ENCODE results near the gene DPH1.

The DPH1 gene

GRCh38 chr17:2027528-2028233, 2.3 kb upstream of the DPH1 start:
- DNase-seq: no peak

DNA sequence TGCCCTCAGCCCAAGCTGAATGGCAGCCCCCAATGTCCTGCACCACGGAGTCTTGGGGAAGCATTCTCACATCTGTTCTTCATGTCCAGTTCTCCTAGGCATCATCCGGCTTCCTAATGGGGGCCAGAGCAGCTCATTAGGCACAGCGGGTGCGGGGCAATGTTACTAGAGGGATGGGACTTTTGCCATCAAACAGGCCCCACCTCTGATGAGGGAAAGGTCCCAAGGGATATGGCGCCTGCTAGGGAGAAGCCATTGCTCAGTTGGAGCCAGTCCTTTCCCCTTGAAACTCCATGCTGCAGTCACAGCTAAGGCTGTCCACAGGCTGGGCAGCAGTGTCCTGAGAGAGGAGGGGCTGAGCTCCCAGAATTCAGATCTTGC, 1.7 kb upstream of the DPH1 start:
- DNase-seq: no peak

DNA sequence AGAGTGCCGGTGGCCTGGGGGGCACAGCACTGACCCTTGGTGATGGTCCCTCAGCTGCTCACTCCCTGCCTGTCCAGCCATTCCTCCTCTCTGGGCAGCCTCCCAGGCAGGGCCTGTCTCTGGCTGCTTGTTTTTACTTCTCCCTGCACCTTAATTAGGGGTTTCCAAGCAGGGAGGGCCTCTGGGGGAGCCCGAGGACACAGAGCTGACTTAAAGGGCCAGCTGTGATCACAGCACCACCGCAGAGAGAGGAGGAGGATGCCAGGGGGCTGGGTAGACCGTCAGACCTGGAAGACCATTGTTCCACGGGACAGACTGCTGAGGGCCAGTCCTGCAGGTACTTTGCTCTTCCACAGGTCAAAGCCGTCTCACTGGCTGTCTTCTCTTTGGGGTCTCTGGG, 1.2 kb upstream of the DPH1 start:
- DNase-seq: no peak

DNA sequence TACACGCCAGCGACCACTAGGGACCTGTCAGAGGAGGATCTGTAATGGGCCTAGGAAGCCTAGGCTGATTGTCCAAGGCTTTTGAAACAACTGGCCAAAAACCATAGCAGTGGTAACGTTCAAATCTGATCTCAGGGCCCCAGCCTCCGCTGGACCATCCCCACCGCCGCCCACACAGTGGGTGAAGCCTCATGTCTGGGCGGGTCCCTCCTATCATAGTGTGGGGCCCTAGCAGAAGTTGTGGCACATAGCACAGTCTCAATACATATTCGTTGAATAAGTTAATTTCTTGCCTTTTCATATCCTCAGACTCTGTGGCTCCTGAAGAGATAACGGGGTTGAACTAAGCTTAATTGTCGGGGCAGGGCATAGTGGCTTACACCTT, 818 bp downstream of the DPH1 start:
- no peak for DNase-seq

- no peak for DNase-seq
Observed at GRCh38 chr17:2033153-2033552, 3.2 kb downstream of the DPH1 start.

- no peak for DNase-seq
Observed at GRCh38 chr17:2034157-2034556, 4.2 kb downstream of the DPH1 start.

GRCh38 chr17:2034806-2035540, 5.0 kb downstream of the DPH1 start:
- DNase-seq: no peak

DNA sequence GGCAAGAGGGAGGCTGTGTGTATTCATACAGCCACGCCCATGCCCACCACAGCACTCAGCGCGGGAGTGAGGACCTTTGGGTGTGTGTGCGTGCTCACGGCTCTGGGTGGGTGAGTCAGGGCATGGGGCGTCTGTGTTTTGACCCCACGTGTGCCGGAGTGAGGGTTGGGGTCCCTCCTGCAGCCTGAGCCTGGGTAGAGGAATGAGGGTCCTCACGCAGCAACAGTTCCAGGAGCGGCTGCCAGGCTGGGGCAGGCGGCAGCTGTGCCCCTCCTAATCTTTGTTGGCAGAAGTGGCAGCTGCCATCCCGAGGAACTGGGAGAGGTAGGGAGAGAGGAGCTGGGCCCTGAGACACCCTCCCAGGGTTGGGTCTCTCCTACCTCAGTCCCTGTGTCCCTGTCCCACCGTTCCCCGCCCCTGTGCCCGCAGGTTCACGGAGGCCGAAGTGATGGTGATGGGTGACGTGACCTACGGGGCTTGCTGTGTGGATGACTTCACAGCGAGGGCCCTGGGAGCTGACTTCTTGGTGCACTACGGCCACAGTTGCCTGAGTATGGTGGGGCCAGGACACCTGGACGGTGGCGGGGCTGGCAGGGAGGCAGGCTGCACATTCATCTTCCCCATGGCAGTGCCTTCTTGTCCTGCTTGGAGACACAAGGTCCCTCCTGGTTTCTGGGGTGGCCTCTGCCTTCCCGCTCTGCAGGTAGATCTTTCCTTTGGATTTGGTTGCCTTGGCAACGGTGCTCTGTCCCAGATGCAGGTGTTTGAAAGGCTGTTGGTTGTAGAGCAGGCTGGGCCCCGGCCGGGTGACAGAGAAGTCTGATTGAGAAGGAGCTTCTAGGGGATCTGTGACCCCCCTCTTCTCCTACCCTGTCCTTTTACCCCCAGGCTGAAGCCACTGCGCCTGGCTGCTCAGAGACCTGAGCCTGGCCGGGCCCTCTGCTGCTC, 5.9 kb downstream of the DPH1 start:
- no peak for DNase-seq

DNA sequence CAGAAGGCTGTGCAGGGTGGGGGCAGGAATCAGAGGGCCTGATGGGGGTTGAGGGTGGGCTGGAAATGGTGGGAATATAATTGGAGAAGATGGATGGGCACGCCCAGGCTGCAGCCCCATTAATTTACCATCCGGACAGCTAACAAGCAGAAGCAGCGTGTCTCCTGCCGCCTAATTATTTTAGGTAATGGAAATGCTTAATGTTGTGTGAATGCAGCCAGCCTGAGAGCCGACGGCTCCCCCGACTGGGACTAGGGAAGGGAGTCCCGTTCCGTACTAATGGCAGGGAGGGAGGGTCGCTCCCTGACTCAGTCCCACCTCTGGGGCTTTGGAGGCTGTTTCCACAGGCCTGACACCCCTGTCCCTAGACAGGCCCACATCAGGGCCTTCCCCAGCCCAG, 7.2 kb downstream of the DPH1 start:
- no peak for DNase-seq

- DNase-seq: no peak
Observed at GRCh38 chr17:2040219-2040827, 10.4 kb downstream of the DPH1 start.

DNA sequence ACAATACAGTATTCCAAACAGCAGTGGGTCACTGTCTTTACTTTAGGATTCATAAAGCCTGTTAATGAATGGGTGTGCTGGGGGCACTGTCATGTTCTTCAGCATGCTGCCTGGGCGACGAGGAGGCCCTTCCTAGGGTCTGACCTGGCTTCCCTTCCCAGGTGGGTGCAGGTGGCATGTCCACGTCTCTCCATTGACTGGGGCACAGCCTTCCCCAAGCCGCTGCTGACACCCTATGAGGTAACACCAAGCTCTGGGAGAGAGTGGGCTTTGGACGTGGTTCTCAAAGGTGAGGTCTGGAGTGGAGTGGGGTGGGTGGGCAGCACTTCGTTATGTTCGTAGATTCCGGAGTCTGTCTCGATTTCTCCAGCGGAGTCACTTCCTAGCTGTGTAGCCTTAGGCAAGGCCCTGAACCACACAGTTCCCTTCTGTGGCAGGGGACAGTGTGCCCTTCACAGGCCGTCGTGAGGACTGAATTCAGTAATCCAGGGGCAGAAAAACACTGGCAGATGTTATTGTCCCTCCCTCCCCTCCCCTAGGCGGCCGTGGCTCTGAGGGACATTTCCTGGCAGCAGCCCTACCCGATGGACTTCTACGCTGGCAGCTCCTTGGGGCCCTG, 11.1 kb downstream of the DPH1 start:
- no peak for DNase-seq

GRCh38 chr17:2041561-2042389, 11.8 kb downstream of the DPH1 start, which contains the start of gene OVCA2:
Gene OVCA2 (plus strand): TSS chr17:2042022. CDS start chr17:2042048, 26 bp downstream.
- DNase-seq: peak; percentile 87

GRCh38 chr17:2042390-2042847, 12.5 kb downstream of the DPH1 start:
- DNase-seq: peak; percentile 4

DNA sequence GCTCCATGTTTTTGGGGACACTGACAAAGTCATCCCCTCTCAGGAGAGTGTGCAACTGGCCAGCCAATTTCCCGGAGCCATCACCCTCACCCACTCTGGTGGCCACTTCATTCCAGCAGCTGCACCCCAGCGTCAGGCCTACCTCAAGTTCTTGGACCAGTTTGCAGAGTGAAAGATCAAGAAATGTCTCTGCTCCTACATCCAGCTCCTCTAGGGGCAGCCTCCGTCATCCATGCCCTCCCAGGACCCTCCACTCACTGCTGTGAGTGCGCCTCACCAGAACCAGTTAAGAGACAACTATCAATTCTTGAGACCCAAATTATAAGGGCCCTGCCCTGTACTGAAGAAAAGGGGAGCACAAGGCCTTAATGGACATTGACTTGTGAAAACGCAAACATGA, 13.0 kb downstream of the DPH1 start:
- DNase-seq: no peak

DNA sequence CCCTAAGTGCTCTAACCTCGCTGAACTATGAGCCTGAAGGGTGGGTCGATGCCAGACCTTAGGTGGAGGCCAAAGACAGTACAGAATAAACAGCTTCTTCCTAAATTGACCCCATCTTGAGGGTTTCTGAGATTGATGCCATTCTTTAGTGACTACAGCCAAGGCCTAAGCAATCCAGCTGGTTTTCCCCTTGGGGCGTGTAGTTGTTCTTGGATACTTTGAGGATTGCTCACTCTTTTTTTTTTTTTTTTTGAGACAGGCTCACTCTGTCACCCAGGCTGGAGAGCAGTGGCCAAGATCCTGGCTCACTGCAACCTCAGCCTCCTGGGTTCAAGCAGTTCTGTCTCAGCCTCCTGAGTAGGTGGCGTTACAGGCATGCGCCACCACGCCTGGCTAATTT, 13.8 kb downstream of the DPH1 start:
- no peak for DNase-seq

DNA sequence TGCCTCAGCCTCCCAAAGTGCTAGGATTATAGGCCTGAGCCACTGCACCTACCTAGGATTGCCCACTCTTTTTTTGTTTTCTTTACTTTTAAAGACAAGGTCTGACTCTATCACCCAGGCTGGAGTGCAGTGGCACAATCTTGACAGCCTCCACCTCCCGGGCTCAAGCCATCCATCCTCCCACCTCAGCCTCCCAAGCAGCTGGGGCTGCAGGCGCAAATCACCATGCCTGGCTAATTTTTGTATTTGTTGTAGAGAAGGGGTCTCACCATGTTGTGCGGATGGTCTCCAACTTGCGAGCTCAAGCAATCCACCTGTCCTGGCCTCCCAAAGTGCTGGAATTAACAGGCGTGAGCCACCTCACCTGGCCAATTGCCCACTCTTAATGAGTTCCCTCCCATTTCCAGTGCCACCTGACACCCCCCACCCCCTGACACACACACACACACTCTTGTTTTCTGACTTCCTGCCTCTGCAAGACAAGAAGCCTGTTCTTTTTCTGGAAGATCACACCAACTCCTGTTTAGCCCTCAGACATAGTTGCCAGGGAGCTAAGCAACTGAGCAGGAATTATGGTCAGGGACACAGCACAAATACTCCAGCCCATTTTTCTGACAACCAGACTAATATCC, 14.4 kb downstream of the DPH1 start:
- no peak for DNase-seq

- no peak for DNase-seq
Observed at GRCh38 chr17:2047590-2047989, 17.6 kb downstream of the DPH1 start.

DNA sequence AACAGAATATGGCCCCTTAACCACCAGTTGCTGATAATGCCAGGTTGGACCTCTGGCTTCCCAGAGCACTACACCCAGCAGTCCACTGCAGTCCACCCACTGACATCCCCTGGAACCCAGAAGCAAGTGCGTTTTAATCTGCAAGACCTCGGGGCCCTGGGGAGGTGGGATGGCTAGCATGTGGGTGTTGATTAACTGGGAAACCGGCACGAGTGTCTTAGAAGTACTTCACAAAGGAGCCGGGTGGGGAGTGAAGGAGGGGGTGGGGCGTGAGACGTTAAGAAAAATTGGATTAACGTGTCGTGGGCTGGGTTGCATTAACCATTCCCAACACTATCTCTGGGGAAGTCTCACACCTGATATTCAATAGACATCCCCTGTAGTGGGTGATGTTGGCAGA, 18.9 kb downstream of the DPH1 start:
- no peak for DNase-seq

DNA sequence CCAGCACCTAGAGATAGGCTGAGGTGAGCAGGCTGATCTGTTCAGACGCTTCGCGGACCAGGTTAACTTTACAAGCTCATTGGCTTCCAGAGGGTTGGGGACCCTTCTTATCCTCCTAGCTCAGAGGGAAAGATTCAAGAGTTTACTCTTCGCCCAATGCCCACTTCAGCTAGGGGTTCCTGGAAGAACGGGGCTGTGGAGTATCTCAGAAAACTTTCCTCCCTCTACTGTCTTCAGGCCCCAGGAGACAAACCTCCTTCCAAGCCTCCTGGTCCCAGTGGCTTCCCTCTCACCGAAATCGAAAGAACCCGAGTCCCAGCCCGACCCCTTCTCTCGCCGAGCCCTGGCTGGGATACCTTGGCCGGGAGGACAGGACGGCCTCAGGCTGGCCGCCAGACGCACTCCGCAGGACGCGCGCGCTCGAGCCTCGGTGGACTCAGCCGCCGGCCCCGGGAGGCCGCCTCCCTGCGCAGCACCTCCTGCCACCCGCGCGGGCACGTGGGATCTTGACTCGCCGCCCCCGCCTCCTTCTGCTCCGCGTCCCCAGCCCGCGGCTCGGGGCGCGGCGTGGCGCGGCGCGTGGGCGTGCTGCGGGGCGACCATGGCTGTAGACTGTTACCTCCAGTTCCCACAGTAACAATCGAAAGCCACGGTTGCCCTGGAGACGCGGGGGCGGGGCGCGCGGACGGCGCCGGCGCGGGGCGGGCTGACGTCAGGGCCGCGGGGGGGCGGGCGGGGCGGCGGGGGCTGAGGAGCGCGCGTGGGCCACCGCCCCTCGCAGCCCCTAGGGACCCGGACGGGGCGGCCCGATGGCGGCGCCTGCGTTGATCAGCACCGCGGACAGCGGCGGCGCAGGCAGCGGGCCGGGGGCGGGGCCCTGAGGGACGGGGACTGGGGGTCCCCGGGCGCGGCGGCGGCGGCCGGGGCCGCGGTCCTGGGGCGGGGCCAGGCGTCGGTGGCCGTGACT, 19.7 kb downstream of the DPH1 start:
- DNase-seq: peak; percentile 24

All from NCI-H1105 (cell line).